D341Med (cell line): ENCODE data around the gene ICA1.
A peak's percentile ranks its signal among the peaks of the same experiment; 100 is the strongest.

Experiments used
- DNase-seq: peaks from one replicate; pipeline ENCODE4 v3.0.0; 2012; ENCODE audit warnings: low spot score

ICA1 gene

GRCh38 chr7:8226501-8226900 is 35.5 kb downstream of the ICA1 start:
- no peak for DNase-seq

- no peak for DNase-seq
Observed at GRCh38 chr7:8221567-8221966, 40.4 kb downstream of the ICA1 start.

DNA sequence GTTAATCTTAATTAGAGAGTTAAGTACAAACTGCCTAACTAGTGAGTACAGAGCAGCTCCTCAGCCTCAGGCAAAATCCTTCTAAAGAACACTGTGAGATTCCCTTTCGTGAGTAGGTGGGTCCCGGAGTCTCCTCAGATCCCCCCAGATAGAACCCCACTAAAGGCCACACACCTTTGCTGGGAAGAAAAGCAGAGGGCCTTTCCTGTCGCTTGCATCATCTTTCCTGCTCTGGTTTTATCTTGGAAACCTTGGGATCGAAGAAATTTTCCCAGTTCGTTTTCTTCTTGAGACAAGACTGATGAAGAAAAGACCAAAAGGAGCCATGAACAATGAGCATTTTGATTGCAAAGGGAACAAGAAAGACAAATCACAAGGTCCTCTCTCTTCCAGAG is 40.9 kb downstream of the ICA1 start:
- DNase-seq = no peak

- no peak for DNase-seq
Observed at GRCh38 chr7:8220376-8221100, 41.4 kb downstream of the ICA1 start.

GRCh38 chr7:8217200-8218068 is 44.5 kb downstream of the ICA1 start:
- DNase-seq = peak; percentile 52

GRCh38 chr7:8216334-8216690 is 45.7 kb downstream of the ICA1 start:
- no peak for DNase-seq

DNA sequence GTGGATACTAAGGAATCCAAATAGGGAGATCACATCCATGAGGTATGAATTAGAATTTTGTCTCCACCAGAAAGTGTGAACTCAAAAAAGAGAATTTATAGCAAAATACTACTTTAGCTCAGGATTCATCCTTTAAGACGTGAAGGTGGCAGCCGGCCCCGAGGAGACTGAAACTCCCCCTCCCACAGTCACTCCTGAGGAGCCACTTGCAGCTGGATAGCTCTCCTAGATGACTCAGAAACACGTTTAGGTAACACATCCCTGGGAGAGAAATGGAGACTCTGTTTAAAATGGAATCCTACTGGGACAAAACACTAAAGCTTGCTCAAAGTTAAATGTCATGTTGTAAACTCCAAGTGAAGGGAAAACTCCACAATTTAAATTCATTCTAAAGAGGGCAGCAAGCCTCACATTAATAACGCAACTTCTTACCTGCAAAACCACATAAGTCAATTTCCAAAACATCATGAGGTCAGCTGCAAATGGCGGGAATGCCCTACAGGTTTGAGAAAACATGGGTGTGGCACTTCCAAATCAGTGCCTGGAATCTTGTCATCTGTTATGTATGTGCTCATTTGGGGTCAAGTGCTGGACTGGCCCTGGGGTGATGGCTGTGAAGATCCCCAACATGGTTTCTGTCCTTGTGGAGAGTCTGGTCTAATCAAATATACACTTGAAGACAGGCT is 46.2 kb downstream of the ICA1 start:
- DNase-seq = no peak

DNA sequence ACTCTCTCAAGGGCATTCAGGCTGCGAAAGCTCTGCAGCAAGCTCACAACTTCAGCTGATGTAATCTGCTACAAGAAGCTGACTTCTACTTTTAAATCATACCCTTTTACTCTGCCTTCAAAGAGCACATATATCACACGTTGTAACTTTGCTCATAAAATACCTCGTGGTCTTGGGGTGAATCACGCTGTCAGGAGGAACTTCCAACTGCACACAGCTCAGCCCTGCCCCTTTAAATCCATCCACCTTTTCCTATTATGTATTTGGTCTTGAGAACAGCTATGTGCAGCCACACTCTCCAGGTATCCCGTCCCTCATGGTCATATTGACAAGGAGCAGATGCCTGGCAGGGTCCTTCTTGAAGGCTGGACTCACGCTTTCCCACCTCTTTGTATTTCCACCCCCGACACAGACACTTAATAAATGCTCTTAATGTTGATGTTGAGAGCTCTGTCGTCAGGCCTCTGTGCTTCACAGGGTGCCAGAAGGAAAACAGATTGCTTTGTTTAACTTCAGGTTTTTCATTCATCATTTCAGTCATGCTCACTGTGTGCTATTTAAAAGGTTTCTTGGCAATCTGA is 47.6 kb downstream of the ICA1 start:
- DNase-seq = no peak

DNA sequence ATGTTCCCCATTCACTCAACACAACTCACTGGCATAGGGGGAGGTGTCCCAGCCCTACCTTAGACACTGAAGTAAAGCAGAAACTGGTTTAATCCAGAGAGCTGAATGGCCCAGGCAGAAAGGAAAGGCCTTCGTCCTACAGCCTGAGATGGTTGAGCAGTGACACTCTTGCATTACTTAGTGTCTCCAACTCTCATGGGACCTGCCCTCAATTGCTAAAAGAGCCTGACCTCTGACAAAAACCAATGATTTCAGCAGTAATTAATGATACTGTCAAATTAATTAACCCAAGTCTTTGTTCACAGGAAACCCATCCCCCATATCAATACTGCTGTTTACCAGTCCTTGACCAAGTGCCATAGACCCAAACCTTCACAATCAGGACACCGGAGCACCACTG is 48.6 kb downstream of the ICA1 start:
- DNase-seq = no peak

- DNase-seq = no peak
Observed at GRCh38 chr7:8212638-8213037, 49.3 kb downstream of the ICA1 start.

GRCh38 chr7:8211725-8212096 is 50.3 kb downstream of the ICA1 start:
- DNase-seq = no peak

DNA sequence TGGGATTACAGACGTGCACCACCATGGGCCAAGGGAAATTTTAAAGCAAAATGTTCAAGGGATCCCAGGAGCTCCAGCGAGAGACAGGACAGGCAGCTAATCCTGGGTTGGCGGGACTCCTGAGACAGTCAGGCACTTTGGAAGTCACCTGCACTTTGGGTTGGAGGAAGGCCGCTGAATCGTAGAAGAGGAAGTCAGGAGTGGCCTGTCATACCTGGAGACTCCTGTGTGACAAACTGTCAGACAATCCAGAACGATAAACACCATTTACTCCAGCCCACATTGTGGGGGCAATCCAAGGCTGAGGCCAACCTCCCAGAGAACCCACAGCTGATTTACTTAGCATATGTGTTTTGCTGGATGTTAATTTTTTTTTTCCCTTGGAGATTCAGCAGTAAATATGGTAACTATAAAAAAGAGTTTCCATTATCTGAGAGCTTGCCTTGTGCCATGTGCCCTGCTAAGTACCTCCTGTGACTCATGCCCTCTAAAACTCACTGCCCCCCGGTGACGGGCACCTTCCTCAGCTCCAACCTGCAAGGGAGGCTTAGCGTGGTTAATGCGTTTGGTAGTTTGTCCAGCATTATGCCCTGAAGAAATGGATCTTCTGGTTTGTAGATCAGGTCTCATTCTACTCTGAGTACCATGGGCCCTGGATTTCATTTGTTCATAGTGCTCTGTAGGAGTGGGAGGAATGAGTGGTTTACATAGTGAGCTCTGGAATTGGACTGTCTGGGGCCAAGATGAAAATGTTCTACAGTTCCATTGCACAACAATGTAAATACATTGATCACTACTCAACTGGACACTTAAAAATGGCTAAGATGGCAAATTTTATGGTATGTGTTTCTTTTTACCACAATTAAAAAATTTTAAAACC is 50.9 kb downstream of the ICA1 start:
- no peak for DNase-seq

DNA sequence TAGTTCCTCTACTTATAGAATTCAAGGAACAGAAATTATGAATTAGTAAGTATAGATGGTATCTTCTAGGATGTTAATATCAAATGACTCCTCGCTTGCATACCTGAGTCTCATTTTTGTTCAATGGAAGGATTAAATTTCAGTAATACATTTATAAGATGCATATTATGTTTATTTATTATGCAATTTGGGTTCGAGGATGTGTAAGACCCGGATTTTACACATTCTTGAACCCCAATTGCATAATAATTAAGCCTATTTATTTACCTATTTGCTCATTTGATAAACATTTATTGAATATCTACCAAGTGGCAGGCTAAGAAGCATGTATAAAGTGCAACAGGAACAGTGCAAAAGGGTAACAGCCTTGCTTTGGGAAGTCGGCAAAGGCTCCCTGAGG is 52.6 kb downstream of the ICA1 start:
- no peak for DNase-seq

DNA sequence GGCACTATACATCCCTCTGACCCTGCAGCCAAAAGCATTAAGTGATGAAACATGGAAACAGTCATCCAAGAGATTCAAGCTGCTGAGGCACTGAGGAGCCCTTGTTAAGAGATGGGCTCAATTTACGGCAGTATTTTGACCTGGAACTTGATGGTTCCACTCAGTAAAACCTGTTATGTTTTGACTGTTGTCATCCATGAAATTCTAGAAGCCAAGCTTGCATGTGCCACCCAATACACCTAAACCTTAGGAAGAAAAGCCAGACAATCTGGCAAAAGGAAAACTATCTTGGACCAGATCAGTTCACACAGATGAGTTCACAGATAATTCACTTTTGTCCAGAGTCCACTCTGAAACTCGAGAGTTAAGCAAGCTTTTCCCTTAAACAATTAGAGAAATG is 53.2 kb downstream of the ICA1 start:
- no peak for DNase-seq

DNA sequence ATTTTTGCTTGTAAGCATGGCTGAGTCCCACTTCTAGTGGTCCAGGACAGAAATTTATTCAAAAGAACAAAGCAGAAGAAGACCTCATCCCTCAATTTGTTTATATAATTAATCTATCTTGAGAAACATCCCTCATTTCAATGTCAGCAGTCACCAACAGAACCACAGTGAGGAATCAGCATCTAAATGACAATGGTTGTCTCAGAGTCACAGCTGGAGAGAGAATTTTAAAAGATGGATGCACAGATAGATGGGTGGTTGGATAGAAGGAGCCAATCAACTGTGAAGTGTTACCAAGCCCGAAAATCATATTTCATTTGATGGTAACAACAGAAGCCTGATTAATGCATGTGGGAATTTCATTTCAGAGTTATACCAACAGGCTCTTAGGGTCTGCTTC is 55.0 kb downstream of the ICA1 start:
- no peak for DNase-seq

DNA sequence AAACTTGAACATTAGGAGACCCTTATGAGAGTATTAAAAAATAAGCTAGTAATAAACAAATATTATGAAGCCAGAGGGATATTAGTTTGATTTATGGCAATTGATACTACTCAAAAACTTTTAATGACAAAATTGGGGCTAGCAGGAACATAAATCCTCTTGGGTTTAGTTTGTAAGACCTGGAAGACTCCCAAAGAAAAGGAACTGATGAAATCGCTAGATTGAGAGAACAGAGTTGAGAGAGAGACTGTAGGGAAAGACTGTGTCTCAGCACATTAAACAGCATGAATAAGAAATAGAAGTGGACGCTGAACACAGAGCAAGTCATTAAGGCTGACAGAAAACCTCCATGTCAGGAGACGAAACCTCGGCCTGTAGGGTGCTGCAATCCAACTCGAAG is 56.4 kb downstream of the ICA1 start:
- no peak for DNase-seq

DNA sequence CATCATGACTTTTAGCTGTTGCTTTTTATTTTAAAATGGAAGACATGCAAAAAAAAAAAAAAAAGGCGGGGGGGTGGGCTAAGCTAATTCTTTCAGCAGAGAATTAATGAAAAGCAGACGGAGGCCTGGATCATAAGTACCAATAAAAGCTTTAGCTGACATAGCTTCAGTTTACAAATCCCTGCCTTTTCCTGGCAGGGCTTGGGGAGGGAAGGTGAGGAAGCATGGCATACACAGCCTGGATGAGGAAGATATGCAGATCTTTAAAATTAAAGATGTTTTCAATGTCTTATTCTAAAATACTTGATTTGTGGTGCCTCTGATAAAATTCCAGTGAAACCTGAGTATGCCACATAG is 57.0 kb downstream of the ICA1 start:
- DNase-seq = no peak

DNA sequence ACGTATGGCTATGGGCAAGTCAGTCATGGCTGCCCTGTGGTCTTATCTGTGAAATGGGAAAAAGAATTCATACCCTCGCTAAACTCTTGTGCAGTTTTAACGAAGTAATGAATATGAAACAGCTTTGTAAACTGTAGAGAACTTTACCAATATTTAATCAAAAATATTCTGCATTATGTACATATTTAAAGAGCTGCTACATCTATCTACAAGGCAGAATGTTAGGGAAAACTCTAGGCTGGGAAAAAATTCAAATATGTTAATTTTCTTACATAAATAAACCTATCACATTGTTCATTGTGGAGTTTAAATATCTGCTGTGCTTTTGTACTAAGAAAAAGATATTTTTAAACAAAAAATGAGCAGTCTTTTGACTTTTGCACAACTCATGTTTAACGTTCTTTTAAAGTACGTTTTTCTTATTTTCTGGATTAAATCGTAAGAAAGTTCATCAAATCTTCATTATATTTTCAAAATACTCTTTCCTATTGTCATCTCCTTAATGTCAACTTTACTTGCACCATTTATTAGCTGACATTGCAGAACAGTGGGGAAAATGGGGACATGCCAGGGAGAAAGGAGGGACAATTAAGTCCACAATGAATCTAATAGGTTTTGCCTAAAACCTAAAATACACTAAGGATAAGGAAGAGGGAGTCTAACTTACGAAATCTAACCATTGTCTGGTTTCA is 57.5 kb downstream of the ICA1 start:
- DNase-seq = no peak

- DNase-seq = no peak
Observed at GRCh38 chr7:8201846-8202441, 60.0 kb downstream of the ICA1 start.

DNA sequence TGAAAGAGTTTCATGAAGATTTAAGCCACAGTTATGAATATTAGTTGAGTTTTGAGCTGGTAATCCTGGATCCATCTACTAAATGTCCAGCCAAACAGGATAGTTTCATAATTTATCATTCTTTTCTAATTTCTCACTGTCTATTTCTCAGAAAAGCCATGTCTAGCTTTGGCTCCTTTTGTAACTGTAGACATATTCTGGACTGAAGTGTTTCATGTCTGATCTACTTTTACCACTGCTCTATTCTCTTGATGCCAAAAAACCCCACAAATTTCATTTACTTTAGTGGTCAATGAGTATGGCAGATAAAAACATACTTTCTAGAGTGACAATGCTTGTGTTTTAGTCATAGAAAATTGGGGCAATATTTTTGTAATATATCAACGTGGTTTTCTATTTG is 61.2 kb downstream of the ICA1 start:
- DNase-seq = no peak

GRCh38 chr7:8200316-8200715 is 61.7 kb downstream of the ICA1 start:
- no peak for DNase-seq
